Peyer's patch (tissue), 4 donors: ENCODE results near the gene CREBBP.

ENCODE experiments used
- CTCF ChIP-seq, 6 experiments: fragments of 450-650 bp in 4 of 6; fragments of 200-600 bp in 2 of 6; sonication (generic) in 1 of 6; IDR thresholded peaks; one replicate each; pipeline ENCODE4 v1.5.1; 2017 to 2019; ENCODE audit warnings: antibody characterized with exemption in 6 of 6, mild to moderate bottlenecking in 3 of 6, moderate library complexity in 1 of 6
- POLR2A ChIP-seq, 2 donors: fragments of 450-650 bp; IDR thresholded peaks; one replicate each; pipeline ENCODE4 v1.5.1; 2017; ENCODE audit warnings: antibody characterized with exemption in 2 of 2, mild to moderate bottlenecking in 2 of 2, moderate library complexity in 2 of 2

GRCh38 chr16:3694051-3694450, 186.5 kb downstream of the CREBBP start:
- TF ChIP-seq CTCF (IDR thresholded peaks at IDR 0.05) = no peak
- no peak for TF ChIP-seq POLR2A (IDR thresholded peaks at IDR 0.05)
